HL-60 (cell line): Measurements from ENCODE around the gene BCL11B.

Experiments
- GABPA ChIP-seq: IDR thresholded peaks from 2 replicates; pipeline ENCODE4 v1.6.1; 2012; ENCODE audit warnings: low read depth
- TF ChIP-seq, protein P1 (sequence below): IDR thresholded peaks from one replicate; pipeline ENCODE4 v1.5.1; 2011; ENCODE audit warnings: low read length, control low read depth, inconsistent platforms; ENCODE audit not compliant: insufficient read depth

DNA sequence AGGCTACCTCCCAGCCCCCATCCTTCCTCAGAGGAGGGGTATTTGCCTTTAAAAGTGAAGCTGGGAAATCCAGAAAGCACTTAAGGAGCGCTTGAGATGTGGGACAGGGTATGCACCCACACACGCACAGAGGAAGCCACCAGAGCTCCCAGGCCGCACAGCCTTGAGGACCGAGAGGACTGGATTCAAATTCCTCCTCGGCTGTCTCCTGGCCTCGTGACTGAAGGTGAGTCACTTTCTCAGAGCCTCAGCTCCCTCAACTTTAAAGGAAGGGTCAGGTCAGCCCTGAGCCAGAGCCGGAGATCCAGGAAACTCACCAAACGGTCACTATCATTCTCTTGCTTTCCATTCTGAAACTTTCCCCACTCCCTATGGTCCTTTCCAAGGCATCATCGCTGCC lies 37.6 kb downstream of the BCL11B start:
- no peak for TF ChIP-seq GABPA
- TF ChIP-seq, protein P1, sequence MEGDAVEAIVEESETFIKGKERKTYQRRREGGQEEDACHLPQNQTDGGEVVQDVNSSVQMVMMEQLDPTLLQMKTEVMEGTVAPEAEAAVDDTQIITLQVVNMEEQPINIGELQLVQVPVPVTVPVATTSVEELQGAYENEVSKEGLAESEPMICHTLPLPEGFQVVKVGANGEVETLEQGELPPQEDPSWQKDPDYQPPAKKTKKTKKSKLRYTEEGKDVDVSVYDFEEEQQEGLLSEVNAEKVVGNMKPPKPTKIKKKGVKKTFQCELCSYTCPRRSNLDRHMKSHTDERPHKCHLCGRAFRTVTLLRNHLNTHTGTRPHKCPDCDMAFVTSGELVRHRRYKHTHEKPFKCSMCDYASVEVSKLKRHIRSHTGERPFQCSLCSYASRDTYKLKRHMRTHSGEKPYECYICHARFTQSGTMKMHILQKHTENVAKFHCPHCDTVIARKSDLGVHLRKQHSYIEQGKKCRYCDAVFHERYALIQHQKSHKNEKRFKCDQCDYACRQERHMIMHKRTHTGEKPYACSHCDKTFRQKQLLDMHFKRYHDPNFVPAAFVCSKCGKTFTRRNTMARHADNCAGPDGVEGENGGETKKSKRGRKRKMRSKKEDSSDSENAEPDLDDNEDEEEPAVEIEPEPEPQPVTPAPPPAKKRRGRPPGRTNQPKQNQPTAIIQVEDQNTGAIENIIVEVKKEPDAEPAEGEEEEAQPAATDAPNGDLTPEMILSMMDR = no peak
